Sigmoid colon (tissue), 7 donors: ENCODE results near the gene ACOT6. TPM values are rescaled to one million over a fixed set of nuclear protein-coding genes. Genes with fewer than 3 reads are reported as not detected.

Experiments used
- DNase-seq: peaks from one replicate; pipeline ENCODE4 v3.0.0-alpha.2; 2019
- H3K27ac ChIP-seq, 4 donors: fragments of 200-600 bp; sonication (generic); one replicate each; pipeline ENCODE4 v1.5.1; 2016 to 2019; ENCODE audit warnings: mild to moderate bottlenecking in 1 of 4
- H3K27me3 ChIP-seq, 3 donors: fragments of 200-600 bp; sonication (generic); one replicate each; pipeline ENCODE4 v1.5.1; 2019; ENCODE audit warnings: mild to moderate bottlenecking in 1 of 3
- H3K36me3 ChIP-seq, 4 donors: fragments of 200-600 bp; sonication (generic); one replicate each; pipeline ENCODE4 v1.5.1; 2016 to 2019
- H3K4me1 ChIP-seq, 4 donors: fragments of 200-600 bp; sonication (generic); one replicate each; pipeline ENCODE4 v1.5.1; 2017 to 2019
- H3K4me3 ChIP-seq, 4 donors: fragments of 200-600 bp; sonication (generic); one replicate each; pipeline ENCODE4 v1.5.1; 2017 to 2019; ENCODE audit warnings: mild to moderate bottlenecking in 2 of 4, moderate library complexity in 1 of 4
- H3K9me3 ChIP-seq, 4 donors: fragments of 200-600 bp in 3 of 4; sonication (generic) in 3 of 4; one replicate each; pipeline versions ENCODE4 v1.5.1 to v1.6.1; 2013 to 2019
- EP300 ChIP-seq, 4 donors: sonication (generic); formaldehyde crosslinking; IDR thresholded peaks; one replicate each; pipeline ENCODE4 v1.6.1; 2017; ENCODE audit warnings: antibody characterized with exemption in 4 of 4
- POLR2A ChIP-seq, 2 donors: fragments of 450-650 bp; IDR thresholded peaks; one replicate each; pipeline ENCODE4 v1.6.1; 2016; ENCODE audit warnings: antibody characterized with exemption in 2 of 2, mild to moderate bottlenecking in 2 of 2, moderate library complexity in 2 of 2
- POLR2AphosphoS5 ChIP-seq, 4 donors: sonication (generic); formaldehyde crosslinking; IDR thresholded peaks; one replicate each; pipeline ENCODE4 v1.6.1; 2017; ENCODE audit warnings: antibody characterized with exemption in 4 of 4
- WGBS, 2 donors: extraction: QIAGEN DNeasy Blood & Tissue Kit; methylation state at CpG; one replicate each; pipeline ENCODE4 v1.1.7; 2013; 5-methylcytosine and 5-hydroxymethylcytosine counted together
- intact Hi-C: fragments of 100-400 bp; cut with DNase I; formaldehyde crosslinking; loops from one replicate; pipeline ENCODE4 v1.15.1; 2023
- polyA plus RNA-seq, 3 donors: library from polyadenylated mRNA; stranded (reverse); fragments of 200-250 nt; gene quantifications; one replicate each; pipeline ENCODE4 v1.2.3, GENCODE V29; 2013
- small RNA-seq, 3 donors: library from RNA; depleted of rRNA; stranded (forward); fragments of <200 nt; gene quantifications; one replicate each; pipeline ENCODE3, GENCODE V24; 2016
- total RNA-seq, 4 donors: library from RNA; depleted of rRNA; stranded (reverse); fragments of >200 nt; gene quantifications; one replicate each; pipeline ENCODE4 v1.1.0, GENCODE V29; 2016
- TF ChIP-seq, protein P1 (sequence below), 4 experiments: fragments of 450-650 bp in 3 of 4; fragments of 200-600 bp in 1 of 4; IDR thresholded peaks; one replicate each; pipeline ENCODE4 v1.5.1; 2016 to 2019; ENCODE audit warnings: antibody characterized with exemption in 4 of 4, mild to moderate bottlenecking in 3 of 4, moderate library complexity in 2 of 4
- donor health status: healthy with polysubstance abuse.
- donor health status: Bipolar disorder and iron deficiency.
- donor health status: healthy.

Gene ACOT6
- total and polyA plus RNA-seq, 7 donors, result not detected

DNA sequence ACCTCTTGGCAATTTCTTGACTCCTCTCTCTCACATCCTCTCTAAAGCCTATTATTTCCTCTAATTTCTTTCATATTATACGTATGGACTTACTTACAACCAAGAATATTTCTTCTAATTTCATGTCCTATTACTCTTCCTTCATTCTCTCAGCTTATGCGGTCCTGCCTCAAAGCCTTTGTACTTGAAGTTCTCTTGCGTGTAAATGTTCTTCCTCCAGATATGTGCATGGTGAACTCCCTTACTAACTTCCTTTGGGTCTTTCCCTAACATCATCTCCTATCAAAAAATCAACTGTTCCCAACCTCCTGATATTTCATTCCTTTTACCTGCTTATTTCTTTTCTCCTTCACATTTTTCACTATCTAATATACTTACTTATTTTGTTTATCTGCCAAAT is 55.5 kb downstream of the ACOT6 start:
- Histone ChIP-seq H3K4me3 (no peak overlapping the region), H3K4me1 (no peaks in the 10 kb centered on the region), H3K27ac (no peak overlapping the region), H3K9me3 (no peaks in the 10 kb centered on the region), H3K27me3 (no peaks in the 10 kb centered on the region), H3K36me3 (peaks cover 0 to 22% (median 1%) of the 10 kb centered on the region in 4 donors)
- intact Hi-C loops, result no loop called here
- 92 to 96% methylated on average over 3 of the region's 3 CpGs for WGBS, 2 donors
- no peak for DNase-seq
- TF ChIP-seq POLR2AphosphoS5 (IDR thresholded peaks at IDR 0.05) (no peak), POLR2A (IDR thresholded peaks at IDR 0.05) (no peak), EP300 (IDR thresholded peaks at IDR 0.05) (no peak)
- TF ChIP-seq, protein P1, sequence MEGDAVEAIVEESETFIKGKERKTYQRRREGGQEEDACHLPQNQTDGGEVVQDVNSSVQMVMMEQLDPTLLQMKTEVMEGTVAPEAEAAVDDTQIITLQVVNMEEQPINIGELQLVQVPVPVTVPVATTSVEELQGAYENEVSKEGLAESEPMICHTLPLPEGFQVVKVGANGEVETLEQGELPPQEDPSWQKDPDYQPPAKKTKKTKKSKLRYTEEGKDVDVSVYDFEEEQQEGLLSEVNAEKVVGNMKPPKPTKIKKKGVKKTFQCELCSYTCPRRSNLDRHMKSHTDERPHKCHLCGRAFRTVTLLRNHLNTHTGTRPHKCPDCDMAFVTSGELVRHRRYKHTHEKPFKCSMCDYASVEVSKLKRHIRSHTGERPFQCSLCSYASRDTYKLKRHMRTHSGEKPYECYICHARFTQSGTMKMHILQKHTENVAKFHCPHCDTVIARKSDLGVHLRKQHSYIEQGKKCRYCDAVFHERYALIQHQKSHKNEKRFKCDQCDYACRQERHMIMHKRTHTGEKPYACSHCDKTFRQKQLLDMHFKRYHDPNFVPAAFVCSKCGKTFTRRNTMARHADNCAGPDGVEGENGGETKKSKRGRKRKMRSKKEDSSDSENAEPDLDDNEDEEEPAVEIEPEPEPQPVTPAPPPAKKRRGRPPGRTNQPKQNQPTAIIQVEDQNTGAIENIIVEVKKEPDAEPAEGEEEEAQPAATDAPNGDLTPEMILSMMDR (IDR thresholded peaks at IDR 0.05), result no peak

Small RNA genes within 50 kb of the gene (small RNA-seq; reads per million reads assigned to genes)
- 0 reads per million in 3 donors for gene RNU6-240P

Other genes with a start within 250 kb of the ACOT6 start
- gene NUMB, start 154.0 kb upstream of the ACOT6 start, total RNA-seq, result 10 to 100 TPM; 37.6 to 80.3 (median 55.7) TPM
- gene NUMB, start 154.0 kb upstream of the ACOT6 start, polyA plus RNA-seq, result 10 to 100 TPM; 42.5 to 53.4 (median 45.6) TPM
- gene RIOX1, start 121.6 kb upstream of the ACOT6 start, total RNA-seq, result 10 to 100 TPM in 2 of 4 donors, 1 to 10 TPM in 2; 8.9 to 15.8 (median 11.6) TPM
- 1 to 10 TPM; 3.0 to 8.2 (median 4.4) TPM for gene RIOX1, start 121.6 kb upstream of the ACOT6 start, polyA plus RNA-seq
- 10 to 100 TPM in 3 of 4 donors, 1 to 10 TPM in 1; 6.9 to 25.3 (median 19.0) TPM for gene ACOT1, start 75.4 kb upstream of the ACOT6 start, total RNA-seq
- gene ACOT1, start 75.4 kb upstream of the ACOT6 start, polyA plus RNA-seq, result 1 to 10 TPM; 2.9 to 6.5 (median 6.0) TPM
- 1 to 10 TPM in 1 of 4 donors, under 1 TPM in 2, not detected in 1; 0.28 to 1.2 (median 0.49) TPM for gene HEATR4, start 53.6 kb upstream of the ACOT6 start, total RNA-seq
- gene HEATR4, start 53.6 kb upstream of the ACOT6 start, polyA plus RNA-seq, result under 1 TPM in 1 of 3 donors, not detected in 2; 0.03 TPM
- gene ACOT2, start 43.3 kb upstream of the ACOT6 start, total RNA-seq, result 100 to 1,000 TPM in 2 of 4 donors, 10 to 100 TPM in 2; 44.7 to 125 (median 99.0) TPM
- gene ACOT2, start 43.3 kb upstream of the ACOT6 start, polyA plus RNA-seq, result 10 to 100 TPM; 19.2 to 36.8 (median 22.9) TPM
- 1 to 10 TPM in 1 of 4 donors, under 1 TPM in 3; 0.33 to 2.2 (median 0.45) TPM for gene ACOT4, start 20.6 kb upstream of the ACOT6 start, total RNA-seq
- 1 to 10 TPM; 2.2 to 3.7 (median 3.6) TPM for gene ACOT4, start 20.6 kb upstream of the ACOT6 start, polyA plus RNA-seq
- 10 to 100 TPM in 2 of 4 donors, 1 to 10 TPM in 2; 5.6 to 20.0 (median 9.6) TPM for gene DNAL1, start 32.5 kb downstream of the ACOT6 start, total RNA-seq
- gene DNAL1, start 32.5 kb downstream of the ACOT6 start, polyA plus RNA-seq, result 1 to 10 TPM; 4.6 to 9.0 (median 5.1) TPM
- gene PNMA1, start 101.9 kb downstream of the ACOT6 start, total RNA-seq, result 10 to 100 TPM; 33.5 to 63.1 (median 37.3) TPM
- 10 to 100 TPM; 11.4 to 20.4 (median 16.9) TPM for gene PNMA1, start 101.9 kb downstream of the ACOT6 start, polyA plus RNA-seq
- 10 to 100 TPM in 1 of 4 donors, 1 to 10 TPM in 3; 5.0 to 11.4 (median 6.3) TPM for gene PTGR2, start 239.3 kb downstream of the ACOT6 start, total RNA-seq
- gene PTGR2, start 239.3 kb downstream of the ACOT6 start, polyA plus RNA-seq, result 1 to 10 TPM; 6.4 to 9.0 (median 6.6) TPM